Ascending aorta (tissue), 2 donors: ENCODE results near the gene ASAP2. TPM values are rescaled to one million over a fixed set of nuclear protein-coding genes. Genes with fewer than 3 reads are reported as not detected.

Experiments
- DNase-seq, 2 donors: peaks; one replicate each; pipeline ENCODE4 v3.0.0-alpha.2; 2019; ENCODE audit warnings: low spot score in 2 of 2
- H3K27ac ChIP-seq, 2 donors: fragments of 200-600 bp; sonication (generic); one replicate each; pipeline ENCODE4 v1.5.1; 2016 to 2017; ENCODE audit warnings: mild to moderate bottlenecking in 1 of 2
- H3K27me3 ChIP-seq: fragments of 200-600 bp; sonication (generic); one replicate; pipeline ENCODE4 v1.5.1; 2017
- H3K36me3 ChIP-seq, 2 donors: fragments of 200-600 bp; sonication (generic); one replicate each; pipeline ENCODE4 v1.5.1; 2016
- H3K4me1 ChIP-seq, 2 donors: fragments of 200-600 bp; sonication (generic); one replicate each; pipeline ENCODE4 v1.5.1; 2016 to 2017; ENCODE audit warnings: mild to moderate bottlenecking in 1 of 2
- H3K4me3 ChIP-seq, 2 donors: fragments of 200-600 bp; sonication (generic); one replicate each; pipeline ENCODE4 v1.5.1; 2016 to 2017; ENCODE audit warnings: mild to moderate bottlenecking in 1 of 2
- H3K9me3 ChIP-seq, 2 donors: fragments of 200-600 bp; sonication (generic); one replicate each; pipeline ENCODE4 v1.5.1; 2016
- CTCF ChIP-seq, 3 experiments: fragments of 200-600 bp in 2 of 3; fragments of 450-650 bp in 1 of 3; sonication (generic) in 2 of 3; IDR thresholded peaks; one replicate each; pipeline ENCODE4 v1.5.1; 2016 to 2019; ENCODE audit warnings: antibody characterized with exemption in 3 of 3, mild to moderate bottlenecking in 1 of 3, moderate library complexity in 1 of 3
- intact Hi-C: fragments of 100-400 bp; cut with DNase I; formaldehyde crosslinking; loops from one replicate; pipeline ENCODE4 v1.15.1; 2023
- total RNA-seq: library from RNA; depleted of rRNA; stranded (reverse); fragments of >200 nt; gene quantifications from one replicate; pipeline ENCODE4 v1.1.0, GENCODE V29; 2016

The ASAP2 gene
- total RNA-seq, 1 donor from 2014 or later = 56.9 TPM

GRCh38 chr2:9247177-9247576, 40.6 kb downstream of the ASAP2 start:
- Histone ChIP-seq H3K27me3 (no peaks in the 10 kb centered on the region), H3K4me3 (no peak overlapping the region), H3K9me3 (no peaks in the 10 kb centered on the region), H3K4me1 (peaks cover 13 to 51% of the 10 kb centered on the region in 2 donors), H3K36me3 (no peaks in the 10 kb centered on the region), H3K27ac (no peak overlapping the region)
- DNase-seq = no peak
- intact Hi-C loops = no loop called here
- TF ChIP-seq CTCF (IDR thresholded peaks at IDR 0.05) = no peak

GRCh38 chr2:9247786-9248185, 41.2 kb downstream of the ASAP2 start:
- Histone ChIP-seq H3K4me1 (peaks cover 13 to 49% of the 10 kb centered on the region in 2 donors), H3K36me3 (no peaks in the 10 kb centered on the region), H3K27ac (peak overlapping the region in 1 of 2 donors; percentile 73), H3K4me3 (no peak overlapping the region), H3K9me3 (no peaks in the 10 kb centered on the region), H3K27me3 (no peaks in the 10 kb centered on the region)
- TF ChIP-seq CTCF (IDR thresholded peaks at IDR 0.05) = no peak
- intact Hi-C loops = no loop called here
- peak in 1 of 2 donors; percentile 65 for DNase-seq

GRCh38 chr2:9248363-9248762, 41.8 kb downstream of the ASAP2 start:
- Histone ChIP-seq H3K27me3 (no peaks in the 10 kb centered on the region), H3K27ac (peak overlapping the region; percentile 62 to 73), H3K4me1 (peaks cover 13 to 49% of the 10 kb centered on the region in 2 donors), H3K36me3 (no peaks in the 10 kb centered on the region), H3K9me3 (no peaks in the 10 kb centered on the region), H3K4me3 (no peak overlapping the region)
- intact Hi-C loops = no loop called here
- TF ChIP-seq CTCF (IDR thresholded peaks at IDR 0.05) = no peak
- peak in 1 of 2 donors; percentile 50 for DNase-seq

GRCh38 chr2:9249020-9249800, 42.6 kb downstream of the ASAP2 start:
- Histone ChIP-seq H3K9me3 (no peaks in the 10 kb centered on the region), H3K36me3 (no peaks in the 10 kb centered on the region), H3K27me3 (no peaks in the 10 kb centered on the region), H3K4me1 (peaks cover 13 to 45% of the 10 kb centered on the region in 2 donors), H3K4me3 (no peak overlapping the region), H3K27ac (peak overlapping the region; percentile 62 to 73)
- no peak for TF ChIP-seq CTCF (IDR thresholded peaks at IDR 0.05)
- DNase-seq = peak in 1 of 2 donors; percentile 75
- intact Hi-C loops = no loop called here

- Histone ChIP-seq H3K9me3 (no peaks in the 10 kb centered on the region), H3K4me3 (no peak overlapping the region), H3K36me3 (no peaks in the 10 kb centered on the region), H3K27me3 (no peaks in the 10 kb centered on the region), H3K4me1 (peaks cover 13 to 38% of the 10 kb centered on the region in 2 donors), H3K27ac (peak overlapping the region; percentile 62 to 73)
- DNase-seq = peak in 1 of 2 donors; percentile 54
- intact Hi-C loops = loop anchor here (5.0 kb wide), 1 partner anchor 37 kb away; no protein-coding TSS in a partner anchor
- TF ChIP-seq CTCF (IDR thresholded peaks at IDR 0.05) = no peak
Observed at GRCh38 chr2:9250091-9250490, 43.5 kb downstream of the ASAP2 start.
